ENCODE results near the gene GPR149. TPM values are rescaled to one million over a fixed set of nuclear protein-coding genes. Genes with fewer than 3 reads are reported as not detected.
A peak's percentile ranks its signal among the peaks of the same experiment; 100 is the strongest.

Gene GPR149
- total and polyA plus RNA-seq, 2 of the 8 experiments (the other 6 are each of a cell fraction or from before 2014, with no cell fraction given): not detected

DNA sequence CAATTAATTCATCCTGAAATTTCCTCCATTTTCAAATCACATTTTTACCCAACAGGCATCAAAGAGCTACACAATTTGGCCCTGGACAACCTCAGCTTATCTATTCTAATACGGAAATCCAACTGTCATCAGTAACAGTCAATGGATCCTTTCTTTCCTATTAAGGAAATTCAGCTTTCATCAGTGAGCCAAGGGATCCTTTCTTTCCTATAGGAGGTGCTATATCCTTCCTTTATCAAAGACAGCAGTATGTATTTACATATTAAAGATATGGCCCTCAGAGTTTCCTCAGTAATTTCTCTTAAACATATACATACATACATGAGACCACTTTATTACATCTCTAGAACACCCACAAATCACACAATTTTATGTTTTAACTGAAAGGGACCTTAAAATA lies 115.8 kb downstream of the GPR149 start:
- H3K23me2 ChIP-seq (ENCODE audit: low read depth, low read length): no peaks in the 10 kb centered on the region
- H2BK5ac ChIP-seq (ENCODE audit: low read depth, low read length): no peak overlapping the region
- H3K27me3 ChIP-seq (replicated peaks in 1 of 4; ENCODE audit: control insufficient read depth in 3 of 4, extremely low read depth in 1 of 4, insufficient read depth in 3 of 4, low read length in 3 of 4): no peaks in the 10 kb centered on the region
- H3K27ac ChIP-seq (ENCODE audit: low read depth, low read length): no peak overlapping the region
- H3K4me3 ChIP-seq (ENCODE audit: extremely low read depth in 1 of 4, insufficient read depth in 2 of 4, low read depth in 3 of 4, low read length in 4 of 4): no peak overlapping the region
- H3K4ac ChIP-seq (replicated peaks; ENCODE audit: insufficient read length, low read depth, low read length): no peak overlapping the region
- TF ChIP-seq CHD1 (IDR thresholded peaks at IDR 0.05; ENCODE audit: low read depth, low read length): no peak
- TF ChIP-seq, protein P1, sequence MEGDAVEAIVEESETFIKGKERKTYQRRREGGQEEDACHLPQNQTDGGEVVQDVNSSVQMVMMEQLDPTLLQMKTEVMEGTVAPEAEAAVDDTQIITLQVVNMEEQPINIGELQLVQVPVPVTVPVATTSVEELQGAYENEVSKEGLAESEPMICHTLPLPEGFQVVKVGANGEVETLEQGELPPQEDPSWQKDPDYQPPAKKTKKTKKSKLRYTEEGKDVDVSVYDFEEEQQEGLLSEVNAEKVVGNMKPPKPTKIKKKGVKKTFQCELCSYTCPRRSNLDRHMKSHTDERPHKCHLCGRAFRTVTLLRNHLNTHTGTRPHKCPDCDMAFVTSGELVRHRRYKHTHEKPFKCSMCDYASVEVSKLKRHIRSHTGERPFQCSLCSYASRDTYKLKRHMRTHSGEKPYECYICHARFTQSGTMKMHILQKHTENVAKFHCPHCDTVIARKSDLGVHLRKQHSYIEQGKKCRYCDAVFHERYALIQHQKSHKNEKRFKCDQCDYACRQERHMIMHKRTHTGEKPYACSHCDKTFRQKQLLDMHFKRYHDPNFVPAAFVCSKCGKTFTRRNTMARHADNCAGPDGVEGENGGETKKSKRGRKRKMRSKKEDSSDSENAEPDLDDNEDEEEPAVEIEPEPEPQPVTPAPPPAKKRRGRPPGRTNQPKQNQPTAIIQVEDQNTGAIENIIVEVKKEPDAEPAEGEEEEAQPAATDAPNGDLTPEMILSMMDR (IDR thresholded peaks at IDR 0.05; ENCODE audit: control extremely low read depth in 1 of 3, insufficient read depth in 1 of 3, low read depth in 1 of 3, low read length in 3 of 3): peak in 1 of 3 experiments; percentile 35; a peak in 1 of 4 replicates
- FAIRE-seq (no peak), DNase-seq (ENCODE audit: low read depth in 1 of 2, low spot score in 2 of 2) (no peak)
- no peak overlapping the region for H3K14ac ChIP-seq (ENCODE audit: insufficient read length)
- H2BK15ac ChIP-seq (ENCODE audit: low read length): no peak overlapping the region
- no peak overlapping the region for H4K5ac ChIP-seq (ENCODE audit: insufficient read length, low read depth, low read length)
- 100% methylated on average over 1 of the region's 1 CpG; no CpG with 5 or more reads in 1 of the 2 experiments for WGBS, 2 experiments (ENCODE audit: extremely low coverage in 1 of 2, insufficient coverage in 1 of 2, insufficient read length in 1 of 2, insufficient replicate concordance in 2 of 2, low coverage in 1 of 2, low lambda C conversion rate in 2 of 2, missing lambda C conversion rate in 1 of 2)
- no peak overlapping the region for H2BK120ac ChIP-seq (replicated peaks; ENCODE audit: low read depth, low read length)
- POLR2A ChIA-PET (ENCODE audit: partially characterized antibody): interaction anchor here (0.7 to 1.1 kb wide), 3 partner anchors 9 to 1002 kb away, joined by 3 to 6 read pairs (median 4); no protein-coding TSS in a partner anchor
- peaks cover 7 to 64% (median 20%) of the 10 kb centered on the region in 4 experiments for H3K36me3 ChIP-seq (ENCODE audit: control insufficient read depth in 2 of 4, insufficient read depth in 4 of 4, low read length in 3 of 4)
- no peak overlapping the region for H3K56ac ChIP-seq (replicated peaks; ENCODE audit: insufficient read length, low read depth, low read length)
- H4K91ac ChIP-seq (replicated peaks; ENCODE audit: insufficient read length, low read length): no peak overlapping the region
- H3K4me1 ChIP-seq (replicated peaks in 1 of 4; ENCODE audit: control insufficient read depth in 3 of 4, insufficient read depth in 4 of 4, low read length in 3 of 4): peaks cover 0 to 9% (median 0%) of the 10 kb centered on the region in 4 experiments; a peak in 2 of 7 replicates
- no peak overlapping the region for H3K23ac ChIP-seq (ENCODE audit: insufficient read length)
- no peak overlapping the region for H3K4me2 ChIP-seq (ENCODE audit: insufficient read depth in 1 of 2, low read depth in 2 of 2, low read length in 2 of 2)
- no peak overlapping the region for H2BK20ac ChIP-seq (ENCODE audit: low read length)
- no peaks in the 10 kb centered on the region for H3K9me3 ChIP-seq (ENCODE audit: insufficient read depth in 2 of 2, low read depth in 1 of 2, low read length in 1 of 2)
- CTCF ChIA-PET (ENCODE audit: partially characterized antibody): interaction anchor here (0.6 to 2.1 kb wide), 11 partner anchors 8 to 713 kb away, joined by 3 to 10 read pairs (median 4); no protein-coding TSS in a partner anchor
- H4K8ac ChIP-seq (ENCODE audit: extremely low read depth, insufficient read depth, low read length): no peak overlapping the region
- H3K79me1 ChIP-seq (ENCODE audit: low read depth, low read length): no peaks in the 10 kb centered on the region
- H2BK12ac ChIP-seq (ENCODE audit: low read depth, low read length): no peak overlapping the region
- no peak overlapping the region for H2AK5ac ChIP-seq (ENCODE audit: low read depth, low read length)
- no peak overlapping the region for H3K9ac ChIP-seq (replicated peaks in 1 of 4; ENCODE audit: extremely low read depth in 1 of 4, low read depth in 3 of 4, low read length in 3 of 4)
- no peak overlapping the region for H3K18ac ChIP-seq (ENCODE audit: extremely low read depth, low read length)
- no peak overlapping the region for H2AFZ ChIP-seq (ENCODE audit: low read length)
- peaks cover 4 to 15% of the 10 kb centered on the region in 2 experiments for H4K20me1 ChIP-seq (replicated peaks in 1 of 2; ENCODE audit: control insufficient read depth in 1 of 2, insufficient read depth in 2 of 2, low read length in 2 of 2)
- peaks cover 11 to 64% of the 10 kb centered on the region in 2 experiments for H3K79me2 ChIP-seq (ENCODE audit: control insufficient read depth in 1 of 2, insufficient read depth in 2 of 2, low read length in 2 of 2)

Data from H1 (cell line).